ENCODE results near the gene FOXL3.

- TF ChIP-seq SIN3A (IDR thresholded peaks at IDR 0.05; ENCODE audit: borderline replicate concordance, insufficient read depth, low read length) (no peak), TAF1 (IDR thresholded peaks at IDR 0.05; ENCODE audit: borderline replicate concordance, insufficient read depth, low read length) (no peak), POLR2AphosphoS5 (IDR thresholded peaks at IDR 0.05; ENCODE audit: low read depth, low read length) (no peak)
These were observed 38.4 kb upstream of the FOXL3 start for GRCh38 chr7:251446-252175.
